HT-29 (cell line): ENCODE data around the gene CPNE9. TPM values are rescaled to one million over a fixed set of nuclear protein-coding genes. Genes with fewer than 3 reads are reported as not detected.

Experiments
- DNase-seq: peaks from one replicate; pipeline ENCODE4 v3.0.0-alpha.2; 2015; ENCODE audit warnings: low spot score
- total RNA-seq: library from RNA; depleted of rRNA; stranded (reverse); fragments of >200 nt; shearing (Covaris generic); gene quantifications from 2 replicates; pipeline ENCODE4 v1.2.3, GENCODE V29; 2014; rRNA removed

CPNE9 gene
- total RNA-seq, 1 experiment from 2014 or later: 0.36 TPM

- no peak for DNase-seq
Observed at GRCh38 chr3:9778143-9779074, 74.8 kb downstream of the CPNE9 start.

GRCh38 chr3:9779075-9779593 lies 75.5 kb downstream of the CPNE9 start:
- DNase-seq: no peak

Other genes starting within 250 kb of the CPNE9 start
- gene LHFPL4, start 150.0 kb upstream of the CPNE9 start, total RNA-seq: not detected in 2 replicates
- gene MTMR14, start 54.3 kb upstream of the CPNE9 start, total RNA-seq: 25.5 and 27.4 TPM in 2 replicates
- 23.4 and 23.8 TPM in 2 replicates for gene BRPF1, start 27.9 kb downstream of the CPNE9 start, total RNA-seq
- 29.3 and 31.2 TPM in 2 replicates for gene OGG1, start 46.1 kb downstream of the CPNE9 start, total RNA-seq
- gene CAMK1, start 66.1 kb downstream of the CPNE9 start, total RNA-seq: 0.81 and 3.2 TPM in 2 replicates
- gene TADA3, start 88.6 kb downstream of the CPNE9 start, total RNA-seq: 65.0 and 68.7 TPM in 2 replicates
- gene ARPC4, start 89.2 kb downstream of the CPNE9 start, total RNA-seq: 155 and 192 TPM in 2 replicates
- 3.4 and 5.3 TPM in 2 replicates for gene TTLL3, start 106.4 kb downstream of the CPNE9 start, total RNA-seq
- gene RPUSD3, start 140.2 kb downstream of the CPNE9 start, total RNA-seq: 21.3 and 25.8 TPM in 2 replicates
- gene CIDEC, start 176.4 kb downstream of the CPNE9 start, total RNA-seq: 0.61 and 1.5 TPM in 2 replicates
- gene JAGN1, start 186.8 kb downstream of the CPNE9 start, total RNA-seq: 24.0 and 26.0 TPM in 2 replicates
- gene IL17RE, start 199.0 kb downstream of the CPNE9 start, total RNA-seq: 13.4 and 17.0 TPM in 2 replicates
- gene IL17RC, start 213.3 kb downstream of the CPNE9 start, total RNA-seq: 18.6 and 23.4 TPM in 2 replicates
- gene CRELD1, start 230.0 kb downstream of the CPNE9 start, total RNA-seq: 10.4 and 12.9 TPM in 2 replicates
- 0.65 and 0.89 TPM in 2 replicates for gene PRRT3, start 248.6 kb downstream of the CPNE9 start, total RNA-seq